M059J (cell line): Measurements from ENCODE around the gene COX11. TPM values are rescaled to one million over a fixed set of nuclear protein-coding genes. Genes with fewer than 3 reads are reported as not detected.

Source experiments
- DNase-seq: peaks from one replicate; pipeline ENCODE4 v3.0.0-alpha.2; 2012; ENCODE audit warnings: low read depth
- total RNA-seq: library from RNA; depleted of rRNA; stranded (reverse); fragments of >200 nt; shearing (Covaris generic); gene quantifications from 2 replicates; pipeline ENCODE4 v1.2.3, GENCODE V29; 2014

The COX11 gene
- total RNA-seq, 1 experiment from 2014 or later, result 64.5 TPM

GRCh38 chr17:54967621-54968261 lies 713 bp downstream of the COX11 start:
- peak; percentile 39 for DNase-seq

GRCh38 chr17:54956791-54957190 lies 11.7 kb downstream of the COX11 start:
- DNase-seq, result no peak

- DNase-seq, result no peak
Observed at GRCh38 chr17:54951286-54951685, 17.2 kb downstream of the COX11 start.

- DNase-seq, result no peak
Observed at GRCh38 chr17:54950116-54950515, 18.3 kb downstream of the COX11 start.

GRCh38 chr17:54948380-54948779 lies 20.1 kb downstream of the COX11 start:
- DNase-seq, result peak; percentile 98

- DNase-seq, result no peak
Observed at GRCh38 chr17:54947396-54947795, 21.1 kb downstream of the COX11 start.

- no peak for DNase-seq
Observed at GRCh38 chr17:54945671-54946070, 22.8 kb downstream of the COX11 start.

- no peak for DNase-seq
Observed at GRCh38 chr17:54945231-54945630, 23.2 kb downstream of the COX11 start.

GRCh38 chr17:54944796-54945195 lies 23.7 kb downstream of the COX11 start:
- DNase-seq, result peak; percentile 53

- no peak for DNase-seq
Observed at GRCh38 chr17:54941285-54941684, 27.2 kb downstream of the COX11 start.

- no peak for DNase-seq
Observed at GRCh38 chr17:54937426-54937825, 31.0 kb downstream of the COX11 start.

GRCh38 chr17:54937018-54937417 lies 31.4 kb downstream of the COX11 start:
- DNase-seq, result no peak

GRCh38 chr17:54935471-54935870 lies 33.0 kb downstream of the COX11 start:
- no peak for DNase-seq

- no peak for DNase-seq
Observed at GRCh38 chr17:54933921-54934320, 34.5 kb downstream of the COX11 start.

GRCh38 chr17:54932711-54933110 lies 35.7 kb downstream of the COX11 start:
- peak; percentile 17 for DNase-seq

- no peak for DNase-seq
Observed at GRCh38 chr17:54927525-54927924, 40.9 kb downstream of the COX11 start.

GRCh38 chr17:54924405-54924804 lies 44.0 kb downstream of the COX11 start:
- DNase-seq, result no peak

- DNase-seq, result no peak
Observed at GRCh38 chr17:54920819-54921218, 47.6 kb downstream of the COX11 start.

GRCh38 chr17:54919425-54919824 lies 49.0 kb downstream of the COX11 start:
- no peak for DNase-seq

GRCh38 chr17:54916721-54917120 lies 51.7 kb downstream of the COX11 start:
- no peak for DNase-seq
